Endothelial cell of hepatic sinusoid (primary cell): ENCODE data around the gene METAP1D.
"Not testable (repeated sequence)": the region's sequence is repeated elsewhere in the genome, so short reads cannot be mapped to it uniquely, and the experiment has no call there.

Source experiments
- in situ Hi-C: cut with HindIII; loops from 2 replicates; pipeline ENCODE4 v1.10.0; 2017; ENCODE audit warnings: low sequenced_read_pairs

METAP1D gene

GRCh38 chr2:171996021-171996420, 3.7 kb upstream of the METAP1D start:
- in situ Hi-C loops = no loop called here

DNA sequence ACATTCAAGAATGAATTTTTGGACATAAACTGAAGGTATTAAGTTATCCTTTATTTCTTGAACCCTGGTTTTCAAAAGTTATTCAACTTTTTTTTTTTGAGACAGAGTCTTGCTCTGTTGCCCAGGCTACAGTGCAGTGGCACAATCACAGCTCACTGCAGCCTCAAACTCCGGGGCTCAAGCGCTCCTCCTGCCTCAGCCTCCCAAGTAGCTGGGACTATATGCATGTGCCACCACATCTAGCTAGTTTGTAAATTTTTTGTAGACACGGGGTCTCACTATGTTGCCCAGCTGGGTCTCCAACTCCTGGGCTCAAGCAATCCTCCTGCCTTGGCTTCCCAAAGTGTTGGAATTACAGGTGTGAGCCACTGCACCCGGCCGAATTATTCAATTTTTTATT, 2.7 kb upstream of the METAP1D start:
- in situ Hi-C loops = not testable (repeated sequence)

DNA sequence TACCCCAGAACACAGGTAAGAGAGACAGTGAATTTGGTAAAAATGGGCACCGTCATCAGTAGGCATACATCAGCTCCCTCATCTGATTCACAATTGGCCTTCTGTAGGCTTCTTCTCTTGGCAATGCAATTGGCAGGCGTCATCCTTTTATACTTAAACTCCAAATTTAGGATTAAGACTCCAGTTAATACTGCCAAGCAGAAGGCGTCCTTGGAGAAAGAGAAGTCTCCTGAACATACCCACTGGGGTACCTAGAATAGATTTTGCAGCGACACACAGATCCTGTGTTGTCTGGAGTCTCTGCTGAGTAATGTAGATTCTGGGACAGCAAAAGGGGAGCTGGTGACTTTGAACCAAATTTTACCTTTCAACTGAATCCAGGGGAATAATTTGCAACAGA, 592 bp upstream of the METAP1D start:
- in situ Hi-C loops = no loop called here

GRCh38 chr2:172000696-172001361, 1.1 kb downstream of the METAP1D start:
- in situ Hi-C loops = no loop called here

GRCh38 chr2:172007372-172007771, 7.6 kb downstream of the METAP1D start:
- in situ Hi-C loops = no loop called here

DNA sequence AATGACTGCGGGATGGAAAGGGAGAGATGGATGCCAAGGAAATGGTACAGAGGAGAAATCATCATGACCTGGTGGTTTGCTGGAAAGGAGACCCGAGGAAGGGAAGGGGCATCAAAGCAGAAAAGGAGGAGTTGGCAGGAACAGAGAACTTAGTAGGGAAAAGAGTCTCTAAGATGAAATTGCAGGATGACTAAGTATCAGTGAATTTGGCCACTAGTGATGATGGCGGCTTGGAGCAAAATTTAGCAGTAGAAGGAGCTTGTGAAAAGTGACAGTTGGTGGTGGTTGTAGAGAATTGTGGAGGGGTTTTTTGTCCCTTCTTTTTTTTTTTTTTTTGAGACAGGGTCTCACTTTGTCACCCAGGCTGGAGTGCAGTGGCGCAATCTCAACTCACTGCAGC, 10.1 kb downstream of the METAP1D start:
- in situ Hi-C loops = no loop called here

DNA sequence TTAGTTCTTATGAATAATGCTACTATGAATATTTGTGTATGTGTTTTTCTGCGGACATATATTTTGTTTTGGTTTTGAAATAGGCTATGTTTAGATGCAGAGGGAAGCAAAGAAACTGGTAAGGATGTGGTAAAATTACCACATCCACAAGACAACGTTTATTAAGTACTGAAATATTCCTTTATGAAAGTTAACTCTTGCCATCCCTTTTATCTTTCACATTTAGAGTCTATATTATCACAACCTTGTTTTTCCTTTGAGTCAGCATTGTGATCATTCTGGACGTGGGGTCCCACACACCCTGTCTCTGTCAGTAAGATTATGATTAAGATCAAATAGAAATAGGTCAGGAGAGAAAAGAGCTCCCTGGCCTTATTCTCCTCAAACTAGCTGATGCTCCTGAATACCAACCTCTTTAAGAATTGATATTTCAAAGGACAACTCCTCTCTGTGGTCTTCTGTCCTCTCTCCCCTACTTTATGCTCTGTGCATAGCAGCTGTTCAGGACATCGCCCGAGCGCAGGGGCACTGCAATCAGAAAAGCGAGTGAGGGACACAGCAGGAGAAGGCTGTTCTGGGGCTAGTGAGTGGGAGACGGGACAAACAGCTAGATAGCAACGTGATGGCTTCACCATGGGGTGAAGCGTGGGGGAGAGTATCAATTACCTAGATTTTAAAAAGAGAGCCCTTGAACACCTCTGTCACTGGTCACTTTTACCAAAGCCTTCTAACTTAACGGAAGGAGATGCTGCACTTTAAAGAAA, 12.2 kb downstream of the METAP1D start:
- in situ Hi-C loops = no loop called here

DNA sequence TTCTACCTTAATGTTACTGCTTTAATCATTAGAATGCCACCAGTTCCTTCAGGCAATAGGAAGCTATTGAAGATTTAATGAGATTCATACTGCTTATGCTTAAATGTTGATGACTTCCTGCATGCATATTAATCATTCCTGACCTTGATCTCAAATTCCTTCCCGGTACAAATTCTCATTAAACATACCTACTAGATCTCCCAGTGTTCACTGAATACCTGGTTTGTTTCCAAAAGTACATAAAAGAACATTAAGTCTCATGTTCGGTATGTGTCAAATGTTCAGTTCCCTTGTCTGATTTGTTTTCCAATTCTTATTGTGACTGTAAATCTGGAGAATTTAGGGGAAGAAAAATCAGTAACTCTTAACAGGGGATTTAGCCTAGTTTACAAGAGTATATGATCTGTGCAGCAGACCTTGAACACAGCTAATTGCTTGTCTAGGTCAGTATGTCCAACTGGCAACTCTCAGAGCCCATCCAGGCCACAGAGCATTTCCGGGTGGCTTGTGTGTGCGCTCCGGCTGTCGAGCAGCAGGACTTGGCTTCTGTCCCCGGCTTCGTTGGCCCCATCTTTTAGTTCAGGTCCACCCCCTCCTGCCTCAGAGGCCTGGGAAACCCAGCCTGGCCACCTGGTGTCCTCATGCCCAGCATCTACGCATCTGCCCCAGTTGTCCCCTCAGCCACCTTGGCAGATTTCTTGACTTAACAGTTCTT, 13.1 kb downstream of the METAP1D start:
- in situ Hi-C loops = no loop called here

DNA sequence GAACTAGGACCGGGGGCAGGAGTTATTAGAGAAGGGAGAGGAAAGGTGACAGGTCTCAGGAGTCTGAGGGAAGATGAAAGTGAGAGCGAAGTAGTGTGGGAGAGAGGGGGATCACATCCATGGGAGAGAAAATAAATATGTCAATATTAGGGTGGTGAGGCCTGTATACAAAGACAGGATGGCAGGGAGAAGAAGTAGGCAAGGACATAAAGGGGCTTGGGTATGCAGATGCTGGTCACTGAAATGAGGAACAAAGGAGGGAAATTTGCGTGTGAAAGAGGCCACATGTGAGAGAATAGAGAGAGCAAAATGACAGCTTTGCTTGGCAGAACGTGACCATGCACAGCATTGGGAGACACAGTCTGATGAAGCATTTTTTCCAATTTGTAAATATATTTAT, 13.6 kb downstream of the METAP1D start:
- in situ Hi-C loops = no loop called here

GRCh38 chr2:172021074-172021931, 21.6 kb downstream of the METAP1D start:
- in situ Hi-C loops = no loop called here

GRCh38 chr2:172021955-172022354, 22.2 kb downstream of the METAP1D start:
- in situ Hi-C loops = no loop called here

DNA sequence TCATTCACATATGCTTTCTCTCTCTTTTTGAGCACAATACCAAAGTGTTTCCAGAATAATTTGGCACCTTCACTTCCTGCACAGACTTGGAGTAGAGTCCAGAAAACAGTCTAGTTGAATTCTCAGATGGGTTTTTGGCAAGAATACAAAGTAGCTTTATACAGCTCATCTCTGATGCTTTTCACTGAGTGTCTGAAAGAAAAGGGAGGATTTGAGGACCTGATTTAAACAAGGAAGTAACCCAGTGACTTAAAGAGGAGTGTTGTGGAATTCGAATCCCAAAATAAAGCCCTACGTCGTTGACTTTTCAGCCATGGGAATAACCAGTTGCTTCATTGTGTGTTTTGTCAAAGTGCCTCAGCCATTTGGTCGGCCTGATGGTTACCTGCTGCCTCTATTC, 31.8 kb downstream of the METAP1D start:
- in situ Hi-C loops = no loop called here

- in situ Hi-C loops = no loop called here
These were observed 38.4 kb downstream of the METAP1D start for GRCh38 chr2:172038121-172038520.

- in situ Hi-C loops = no loop called here
These were observed 38.9 kb downstream of the METAP1D start for GRCh38 chr2:172038604-172039003.

DNA sequence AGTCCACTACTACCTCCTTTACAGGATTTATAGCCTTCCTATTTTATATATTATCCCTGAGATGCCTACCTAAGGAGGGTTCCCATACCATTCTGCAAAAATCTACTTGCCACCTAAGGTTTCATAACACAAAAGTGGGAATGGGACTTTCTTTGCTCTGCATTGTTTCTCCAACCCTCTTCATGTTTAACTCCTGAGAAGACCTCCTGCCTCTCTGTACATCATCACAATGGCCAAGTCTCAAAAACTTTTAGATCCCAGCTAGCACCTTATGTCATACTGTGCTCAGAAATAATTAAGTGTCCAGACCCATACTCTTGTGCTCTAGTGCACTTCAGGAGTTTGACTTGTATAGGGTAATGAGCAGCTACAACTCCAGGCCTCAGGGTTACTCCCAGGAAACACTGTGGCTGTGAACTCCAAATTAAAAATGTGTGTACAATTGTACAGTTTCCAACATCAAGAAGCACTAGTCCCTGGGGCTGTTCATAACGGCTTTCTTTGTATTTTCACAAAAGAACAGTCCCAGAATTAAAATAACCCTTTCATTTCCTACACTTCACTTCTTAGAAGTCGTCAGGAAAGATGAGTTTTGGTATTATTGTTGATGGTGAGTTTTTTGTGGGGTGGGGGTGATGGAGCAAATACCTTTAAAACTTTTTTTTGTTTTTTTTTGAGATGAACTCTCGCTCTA, 39.4 kb downstream of the METAP1D start:
- in situ Hi-C loops = no loop called here

DNA sequence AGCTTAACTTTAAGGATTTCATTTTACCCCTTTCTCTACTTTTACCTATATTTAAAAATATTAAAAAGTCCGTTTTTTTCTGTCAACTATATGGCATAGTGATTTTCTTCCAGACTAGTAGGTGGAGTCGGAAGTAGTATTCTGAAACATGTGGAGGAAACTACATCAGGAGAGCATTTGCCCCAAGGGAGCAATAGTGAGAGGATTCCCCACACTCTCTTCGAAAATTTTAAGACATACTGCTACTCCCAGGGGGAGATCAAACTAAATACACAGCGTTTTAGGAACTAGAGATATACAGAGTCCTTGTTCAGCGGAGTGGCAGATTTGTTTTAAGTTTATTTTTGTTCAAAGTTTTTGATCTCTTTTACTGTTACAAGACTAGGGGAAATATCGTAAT, 40.6 kb downstream of the METAP1D start:
- in situ Hi-C loops = no loop called here

DNA sequence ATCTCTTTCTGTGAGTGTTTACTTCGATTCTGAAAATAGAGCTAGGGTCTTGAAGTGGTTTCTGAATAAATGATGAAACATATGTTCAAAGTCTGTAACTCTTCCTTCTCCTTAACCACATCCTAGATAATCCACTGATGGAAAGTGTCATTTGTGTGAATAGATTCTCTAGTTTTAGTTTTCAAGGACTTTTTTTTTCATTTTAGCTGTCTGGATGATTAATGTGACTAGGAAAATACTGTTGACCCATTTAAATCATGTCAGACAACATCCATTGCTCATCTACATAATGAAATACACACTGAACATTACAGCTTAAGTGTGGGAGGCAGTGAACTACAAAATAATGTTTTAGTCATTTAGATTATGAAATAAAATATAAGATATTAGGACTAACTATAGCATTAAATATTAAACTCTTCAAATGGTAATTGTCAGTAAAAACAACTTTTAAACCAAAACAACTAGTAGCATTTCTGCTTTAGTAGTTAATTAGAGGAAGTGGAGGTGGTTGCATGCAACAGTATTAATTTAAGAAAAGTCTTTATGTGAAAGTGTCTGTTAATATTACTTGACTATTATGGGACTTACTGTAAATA, 46.4 kb downstream of the METAP1D start:
- in situ Hi-C loops = no loop called here

DNA sequence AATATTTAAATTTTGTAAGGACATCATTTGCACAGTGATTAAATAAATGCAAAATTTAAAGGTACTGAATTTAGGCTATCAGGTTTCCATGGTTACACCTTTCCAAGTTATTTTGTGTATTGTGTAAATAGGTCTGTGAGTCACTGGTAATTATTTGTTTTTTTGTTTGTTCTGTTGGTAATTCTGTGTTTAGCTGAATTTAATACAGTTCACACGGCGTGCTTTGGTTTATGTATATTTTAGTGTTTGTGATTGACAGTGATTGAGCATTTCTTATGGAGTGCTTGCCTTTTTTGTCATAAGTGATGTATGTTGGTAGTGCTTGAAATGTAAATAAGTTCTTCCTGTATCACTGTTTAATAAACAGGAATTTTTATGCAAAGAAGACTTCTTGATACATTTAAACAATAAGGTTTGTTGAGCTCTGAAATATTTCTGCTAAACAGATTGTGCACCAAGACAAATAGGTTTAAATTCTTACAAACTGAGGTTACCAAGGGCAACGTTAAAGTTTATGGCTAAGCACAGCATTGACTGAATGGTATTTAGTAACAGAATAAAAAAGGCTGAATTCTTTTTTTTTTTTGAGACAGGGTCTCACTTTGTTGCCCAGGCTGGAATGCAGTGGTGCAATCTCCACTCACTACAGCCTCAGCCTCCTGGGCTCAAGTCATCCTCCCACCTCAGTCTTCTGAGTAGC, 47.3 kb downstream of the METAP1D start:
- in situ Hi-C loops = no loop called here
